Measurements from ENCODE around the gene RNGTT.

DNA sequence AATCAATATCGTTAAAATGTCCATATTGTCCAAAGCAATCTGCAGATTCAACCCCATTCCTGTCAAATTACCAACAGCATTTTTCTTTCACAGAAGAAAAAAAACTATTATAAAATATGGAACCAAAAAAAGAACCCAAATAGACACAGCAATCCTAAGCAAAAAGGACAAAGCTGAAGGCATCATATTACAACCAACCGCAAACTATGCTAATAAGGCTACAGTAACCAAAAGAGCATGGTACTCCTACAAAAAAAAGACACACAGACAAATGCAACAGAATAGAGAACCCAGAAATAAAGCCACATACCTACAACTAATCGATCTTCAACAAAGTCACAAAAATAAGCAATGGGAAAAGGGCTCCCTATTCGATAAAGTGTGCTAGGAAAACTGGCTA, 49.2 kb downstream of the RNGTT start:
- TF ChIP-seq, protein P1, sequence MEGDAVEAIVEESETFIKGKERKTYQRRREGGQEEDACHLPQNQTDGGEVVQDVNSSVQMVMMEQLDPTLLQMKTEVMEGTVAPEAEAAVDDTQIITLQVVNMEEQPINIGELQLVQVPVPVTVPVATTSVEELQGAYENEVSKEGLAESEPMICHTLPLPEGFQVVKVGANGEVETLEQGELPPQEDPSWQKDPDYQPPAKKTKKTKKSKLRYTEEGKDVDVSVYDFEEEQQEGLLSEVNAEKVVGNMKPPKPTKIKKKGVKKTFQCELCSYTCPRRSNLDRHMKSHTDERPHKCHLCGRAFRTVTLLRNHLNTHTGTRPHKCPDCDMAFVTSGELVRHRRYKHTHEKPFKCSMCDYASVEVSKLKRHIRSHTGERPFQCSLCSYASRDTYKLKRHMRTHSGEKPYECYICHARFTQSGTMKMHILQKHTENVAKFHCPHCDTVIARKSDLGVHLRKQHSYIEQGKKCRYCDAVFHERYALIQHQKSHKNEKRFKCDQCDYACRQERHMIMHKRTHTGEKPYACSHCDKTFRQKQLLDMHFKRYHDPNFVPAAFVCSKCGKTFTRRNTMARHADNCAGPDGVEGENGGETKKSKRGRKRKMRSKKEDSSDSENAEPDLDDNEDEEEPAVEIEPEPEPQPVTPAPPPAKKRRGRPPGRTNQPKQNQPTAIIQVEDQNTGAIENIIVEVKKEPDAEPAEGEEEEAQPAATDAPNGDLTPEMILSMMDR (IDR thresholded peaks at IDR 0.05) = no peak
- TF ChIP-seq POLR2AphosphoS5 (IDR thresholded peaks at IDR 0.05) = no peak
- no peak for TF ChIP-seq POLR2A (IDR thresholded peaks at IDR 0.05)
- TF ChIP-seq EP300 (IDR thresholded peaks at IDR 0.05) = no peak

All from upper lobe of left lung (tissue), 4 donors.